ENCODE data around the gene DCTN4. TPM values are rescaled to one million over a fixed set of nuclear protein-coding genes. Genes with fewer than 3 reads are reported as not detected.

Gene DCTN4
- total RNA-seq, 4 donors from 2014 or later, result 66.6 to 92.6 (median 72.8) TPM

- in situ Hi-C loops (cut with MboI; ENCODE audit: low sequenced_read_pairs in 4 of 4), result loop anchor here in 3 of 4 donors (10.0 kb wide), 2 partner anchors 65 to 95 kb away; no protein-coding TSS in a partner anchor
- ATAC-seq, result no peak
These were observed 99.3 kb downstream of the DCTN4 start for GRCh38 chr5:150659360-150660107.

GRCh38 chr5:150658699-150659265, 100.0 kb downstream of the DCTN4 start:
- Histone ChIP-seq H3K36me3 (no peaks in the 10 kb centered on the region), H3K4me1 (peaks cover 66 to 75% of the 10 kb centered on the region in 2 donors), H3K27ac (peak overlapping the region; percentile 91 to 99 (median 98)), H3K4me3 (no peak overlapping the region), H3K9me3 (no peaks in the 10 kb centered on the region), H3K27me3 (no peaks in the 10 kb centered on the region)
- no peak for DNase-seq
- in situ Hi-C loops (cut with MboI; ENCODE audit: low sequenced_read_pairs in 4 of 4), result loop anchor here in 3 of 4 donors (10.0 kb wide), 2 partner anchors 64 to 94 kb away; no protein-coding TSS in a partner anchor
- ATAC-seq, result no peak
- intact Hi-C loops (cut with DNase I; ENCODE audit: low total_unique reads), result loop anchor here (5.0 to 10.0 kb wide), 3 partner anchors 44 to 366 kb away; partner anchors contain the start of genes GPX3 and RBM22
- TF ChIP-seq CTCF (IDR thresholded peaks at IDR 0.05 in 4 of 5, conservative IDR thresholded peaks at IDR 0.05 in 1 of 5) (no peak), POLR2A (IDR thresholded peaks at IDR 0.05) (no peak)

More at GRCh38 chr5:150659360-150660107, 99.3 kb downstream of the DCTN4 start:
- H3K36me3 ChIP-seq, result no peaks in the 10 kb centered on the region
- TF ChIP-seq CTCF (IDR thresholded peaks at IDR 0.05 in 4 of 5, conservative IDR thresholded peaks at IDR 0.05 in 1 of 5) (no peak), POLR2A (IDR thresholded peaks at IDR 0.05) (no peak)
- no peaks in the 10 kb centered on the region for H3K27me3 ChIP-seq
- intact Hi-C loops (cut with DNase I; ENCODE audit: low total_unique reads), result loop anchor here (5.0 to 10.0 kb wide), 3 partner anchors 43 to 365 kb away; partner anchors contain the start of genes GPX3 and RBM22
- peak overlapping the region; percentile 91 to 99 (median 98) for H3K27ac ChIP-seq
- DNase-seq, result peak in 1 of 2 donors; percentile 77
- H3K4me3 ChIP-seq, result no peak overlapping the region
- H3K9me3 ChIP-seq, result no peaks in the 10 kb centered on the region
- H3K4me1 ChIP-seq, result peaks cover 70 to 83% of the 10 kb centered on the region in 2 donors

Other genes with a start within 250 kb of the DCTN4 start
- 100 to 1,000 TPM; 419 to 569 (median 539) TPM for gene SYNPO, start 118.4 kb downstream of the DCTN4 start, total RNA-seq
- gene MYOZ3, start 97.8 kb downstream of the DCTN4 start, total RNA-seq, result 10 to 100 TPM in 3 of 4 donors, 1 to 10 TPM in 1; 4.8 to 12.6 (median 11.3) TPM
- 10 to 100 TPM; 22.5 to 31.0 (median 26.2) TPM for gene RBM22, start 58.0 kb downstream of the DCTN4 start, total RNA-seq
- 10 to 100 TPM; 14.2 to 17.9 (median 15.4) TPM for gene SMIM3, start 19.7 kb upstream of the DCTN4 start, total RNA-seq
- gene IRGM, start 87.5 kb upstream of the DCTN4 start, total RNA-seq, result not detected
- under 1 TPM; 0.07 to 0.36 (median 0.25) TPM for gene ZNF300, start 146.0 kb upstream of the DCTN4 start, total RNA-seq

Measured in gastrocnemius medialis (tissue), 4 donors.